Mesendoderm (in vitro differentiated cells): ENCODE measurements around the gene SOX6.

Experiments
- DNase-seq: peaks from one replicate; pipeline ENCODE4 v3.0.0; 2013
- H2AK5ac ChIP-seq: 2 replicates; pipeline ENCODE4 v1.6.1; 2013; ENCODE audit warnings: low read length, inconsistent platforms
- H2BK120ac ChIP-seq: 2 replicates; pipeline ENCODE4 v1.6.1; 2013; ENCODE audit warnings: low read depth, mild to moderate bottlenecking, low read length, moderate library complexity, mixed read lengths
- H2BK15ac ChIP-seq: replicated peaks from 2 replicates; pipeline ENCODE4 v1.6.1; 2013; ENCODE audit warnings: low read depth, mild to moderate bottlenecking, moderate library complexity
- H2BK5ac ChIP-seq: 2 replicates; pipeline ENCODE4 v1.6.1; 2013; ENCODE audit warnings: low read length, inconsistent platforms
- H3K18ac ChIP-seq: 2 replicates; pipeline ENCODE4 v1.6.1; 2013; ENCODE audit warnings: mild to moderate bottlenecking, low read length, mixed read lengths
- H3K23ac ChIP-seq: one replicate; pipeline ENCODE4 v1.6.1; 2013; ENCODE audit warnings: low read length
- H3K27ac ChIP-seq: 2 replicates; pipeline ENCODE4 v1.5.1; 2013; ENCODE audit warnings: low read depth, mild to moderate bottlenecking, inconsistent platforms, low read length, moderate library complexity
- H3K27me3 ChIP-seq: 2 replicates; pipeline ENCODE4 v1.6.1; 2013; ENCODE audit warnings: low read length, control low read depth, mild to moderate bottlenecking, inconsistent platforms; ENCODE audit not compliant: insufficient read depth, poor library complexity
- H3K36me3 ChIP-seq: 2 replicates; pipeline ENCODE4 v1.6.1; 2013; ENCODE audit warnings: low read length, inconsistent platforms; ENCODE audit not compliant: control insufficient read depth, insufficient read depth
- H3K4ac ChIP-seq: one replicate; pipeline ENCODE4 v1.6.1; 2013; ENCODE audit warnings: low read depth, mild to moderate bottlenecking, low read length, moderate library complexity
- H3K4me1 ChIP-seq: 2 replicates; pipeline ENCODE4 v1.6.1; 2013; ENCODE audit warnings: low read depth, low read length, inconsistent platforms; ENCODE audit not compliant: control insufficient read depth
- H3K4me2 ChIP-seq: 2 replicates; pipeline ENCODE4 v1.6.1; 2013; ENCODE audit warnings: low read length
- H3K4me3 ChIP-seq: 2 replicates; pipeline ENCODE4 v1.5.1; 2013; ENCODE audit warnings: mild to moderate bottlenecking, low read length
- H3K56ac ChIP-seq: one replicate; pipeline ENCODE4 v1.6.1; 2013; ENCODE audit warnings: low read length
- H3K79me1 ChIP-seq: 2 replicates; pipeline ENCODE4 v1.6.1; 2013; ENCODE audit warnings: low read length, inconsistent platforms
- H3K79me2 ChIP-seq: 2 replicates; pipeline ENCODE4 v1.6.1; 2013; ENCODE audit warnings: mild to moderate bottlenecking, low read length; ENCODE audit not compliant: control insufficient read depth, insufficient read depth
- H3K9ac ChIP-seq: 2 replicates; pipeline ENCODE4 v1.6.1; 2013; ENCODE audit warnings: low read length, inconsistent platforms
- H4K5ac ChIP-seq: one replicate; pipeline ENCODE4 v1.6.1; 2013; ENCODE audit warnings: low read length
- H4K8ac ChIP-seq: one replicate; pipeline ENCODE4 v1.6.1; 2013; ENCODE audit warnings: low read depth, mild to moderate bottlenecking, control low read depth, low read length, moderate library complexity
- WGBS: extraction: QIAGEN DNeasy Blood & Tissue Kit; methylation state at CpG from one replicate; pipeline ENCODE4 v1.1.7; 2013; ENCODE audit warnings: low lambda C conversion rate, missing lambda C conversion rate; ENCODE audit not compliant: insufficient coverage; ENCODE audit errors: extremely low coverage; 5-methylcytosine and 5-hydroxymethylcytosine counted together

The SOX6 gene

GRCh38 chr11:16013242-16013641 is 343.1 kb downstream of the SOX6 start:
- H3K56ac ChIP-seq: no peak overlapping the region
- H3K36me3 ChIP-seq: no peaks in the 10 kb centered on the region
- WGBS: 100% methylated on average over 1 of the region's 3 CpGs
- no peak overlapping the region for H3K4ac ChIP-seq
- H3K27me3 ChIP-seq: no peaks in the 10 kb centered on the region
- no peak for DNase-seq
- H3K9ac ChIP-seq: no peak overlapping the region
- no peak overlapping the region for H3K27ac ChIP-seq
- no peak overlapping the region for H2BK120ac ChIP-seq
- H3K4me1 ChIP-seq: no peaks in the 10 kb centered on the region
- no peak overlapping the region for H2AK5ac ChIP-seq
- no peaks in the 10 kb centered on the region for H3K79me2 ChIP-seq
- no peak overlapping the region for H3K23ac ChIP-seq
- no peak overlapping the region for H3K4me2 ChIP-seq
- H3K79me1 ChIP-seq: no peaks in the 10 kb centered on the region
- no peak overlapping the region for H4K5ac ChIP-seq
- no peak overlapping the region for H3K18ac ChIP-seq
- H3K4me3 ChIP-seq: no peak overlapping the region
- H2BK5ac ChIP-seq: no peak overlapping the region
- H4K8ac ChIP-seq: no peak overlapping the region
- H2BK15ac ChIP-seq: no peak overlapping the region

GRCh38 chr11:16012125-16012751 is 344.1 kb downstream of the SOX6 start:
- H3K27ac ChIP-seq: no peak overlapping the region
- H3K4me1 ChIP-seq: no peaks in the 10 kb centered on the region
- H4K8ac ChIP-seq: no peak overlapping the region
- no peak overlapping the region for H3K18ac ChIP-seq
- H3K56ac ChIP-seq: no peak overlapping the region
- no peak overlapping the region for H3K4me3 ChIP-seq
- H2BK15ac ChIP-seq: no peak overlapping the region
- H3K36me3 ChIP-seq: no peaks in the 10 kb centered on the region
- H2BK120ac ChIP-seq: no peak overlapping the region
- no peaks in the 10 kb centered on the region for H3K79me1 ChIP-seq
- no peaks in the 10 kb centered on the region for H3K79me2 ChIP-seq
- H3K27me3 ChIP-seq: no peaks in the 10 kb centered on the region
- no peak overlapping the region for H4K5ac ChIP-seq
- no peak for DNase-seq
- no peak overlapping the region for H3K23ac ChIP-seq
- no peak overlapping the region for H2BK5ac ChIP-seq
- WGBS: no CpG with 5 or more reads among the region's 6 CpGs
- no peak overlapping the region for H3K4me2 ChIP-seq
- H2AK5ac ChIP-seq: no peak overlapping the region
- no peak overlapping the region for H3K4ac ChIP-seq
- H3K9ac ChIP-seq: no peak overlapping the region

GRCh38 chr11:16011396-16011795 is 344.9 kb downstream of the SOX6 start:
- no peaks in the 10 kb centered on the region for H3K79me1 ChIP-seq
- no peaks in the 10 kb centered on the region for H3K36me3 ChIP-seq
- H3K9ac ChIP-seq: no peak overlapping the region
- H4K8ac ChIP-seq: no peak overlapping the region
- no peaks in the 10 kb centered on the region for H3K79me2 ChIP-seq
- H3K4ac ChIP-seq: no peak overlapping the region
- H3K27ac ChIP-seq: no peak overlapping the region
- H3K18ac ChIP-seq: no peak overlapping the region
- no peak overlapping the region for H2BK5ac ChIP-seq
- H3K4me2 ChIP-seq: no peak overlapping the region
- H2AK5ac ChIP-seq: no peak overlapping the region
- H3K4me1 ChIP-seq: no peaks in the 10 kb centered on the region
- no peak overlapping the region for H2BK120ac ChIP-seq
- no peak overlapping the region for H4K5ac ChIP-seq
- H3K23ac ChIP-seq: no peak overlapping the region
- no peak overlapping the region for H3K4me3 ChIP-seq
- no peaks in the 10 kb centered on the region for H3K27me3 ChIP-seq
- no peak for DNase-seq
- H2BK15ac ChIP-seq: no peak overlapping the region
- no peak overlapping the region for H3K56ac ChIP-seq

GRCh38 chr11:16009021-16009420 is 347.3 kb downstream of the SOX6 start:
- Histone ChIP-seq H4K8ac (no peak overlapping the region), H3K27me3 (no peaks in the 10 kb centered on the region), H3K4me2 (no peak overlapping the region), H3K4me1 (no peaks in the 10 kb centered on the region), H2BK5ac (no peak overlapping the region), H3K27ac (no peak overlapping the region), H3K18ac (no peak overlapping the region), H3K36me3 (no peaks in the 10 kb centered on the region), H3K79me2 (no peaks in the 10 kb centered on the region), H3K4me3 (no peak overlapping the region), H3K4ac (no peak overlapping the region), H2BK120ac (no peak overlapping the region), H4K5ac (no peak overlapping the region), H2BK15ac (no peak overlapping the region), H2AK5ac (no peak overlapping the region), H3K23ac (no peak overlapping the region), H3K56ac (no peak overlapping the region), H3K79me1 (no peaks in the 10 kb centered on the region), H3K9ac (no peak overlapping the region)
- WGBS: no CpG with 5 or more reads among the region's 1 CpG
- no peak for DNase-seq

GRCh38 chr11:16007514-16007913 is 348.8 kb downstream of the SOX6 start:
- no peak for DNase-seq
- no CpG with 5 or more reads among the region's 3 CpGs for WGBS
- Histone ChIP-seq H4K8ac (no peak overlapping the region), H3K4me2 (no peak overlapping the region), H3K27ac (no peak overlapping the region), H4K5ac (no peak overlapping the region), H2BK5ac (no peak overlapping the region), H3K79me2 (no peaks in the 10 kb centered on the region), H3K4me1 (no peaks in the 10 kb centered on the region), H3K56ac (no peak overlapping the region), H3K36me3 (no peaks in the 10 kb centered on the region), H2BK120ac (no peak overlapping the region), H2AK5ac (no peak overlapping the region), H3K4me3 (no peak overlapping the region), H3K4ac (no peak overlapping the region), H3K9ac (no peak overlapping the region), H3K23ac (no peak overlapping the region), H3K27me3 (no peaks in the 10 kb centered on the region), H2BK15ac (no peak overlapping the region), H3K18ac (no peak overlapping the region), H3K79me1 (no peaks in the 10 kb centered on the region)

- H3K79me2 ChIP-seq: no peaks in the 10 kb centered on the region
- no CpG with 5 or more reads among the region's 1 CpG for WGBS
- no peaks in the 10 kb centered on the region for H3K79me1 ChIP-seq
- no peak overlapping the region for H3K56ac ChIP-seq
- no peak overlapping the region for H4K5ac ChIP-seq
- no peak overlapping the region for H2BK15ac ChIP-seq
- no peak overlapping the region for H3K4me3 ChIP-seq
- H3K4ac ChIP-seq: no peak overlapping the region
- DNase-seq: no peak
- no peak overlapping the region for H3K27ac ChIP-seq
- H2BK5ac ChIP-seq: no peak overlapping the region
- H4K8ac ChIP-seq: no peak overlapping the region
- H2AK5ac ChIP-seq: no peak overlapping the region
- no peak overlapping the region for H3K9ac ChIP-seq
- H3K27me3 ChIP-seq: no peaks in the 10 kb centered on the region
- H3K4me2 ChIP-seq: no peak overlapping the region
- H3K23ac ChIP-seq: no peak overlapping the region
- H3K18ac ChIP-seq: no peak overlapping the region
- H3K4me1 ChIP-seq: no peaks in the 10 kb centered on the region
- no peaks in the 10 kb centered on the region for H3K36me3 ChIP-seq
- H2BK120ac ChIP-seq: no peak overlapping the region
Observed at GRCh38 chr11:16002942-16003341, 353.4 kb downstream of the SOX6 start.
